IMR-90 (cell line): ENCODE measurements around the gene OR2H1. TPM values are rescaled to one million over a fixed set of nuclear protein-coding genes. Genes with fewer than 3 reads are reported as not detected.

ENCODE experiments used
- polyA plus RNA-seq, 3 experiments: library from polyadenylated mRNA; depleted of rRNA; stranded (reverse); fragments of >200 nt; gene quantifications; 2 replicates each; pipeline ENCODE4 v1.2.3, GENCODE V29; 2012; ENCODE audit warnings: low replicate concordance in 1 of 3
- total RNA-seq: library from RNA; depleted of rRNA; stranded (reverse); fragments of >200 nt; gene quantifications from 2 replicates; pipeline ENCODE4 v1.2.3, GENCODE V29; 2012; rRNA removed

The OR2H1 gene
- total and polyA plus RNA-seq, 2 of the 4 experiments (the other 2 are of a cell fraction), result not detected

Other genes starting within 250 kb of the OR2H1 start
- gene OR14J1, start 155.5 kb upstream of the OR2H1 start, total RNA-seq, result not detected in 2 replicates
- gene OR14J1, start 155.5 kb upstream of the OR2H1 start, polyA plus RNA-seq (2012; rRNA removed), result not detected in 2 replicates
- not detected in 2 replicates for gene OR5V1, start 88.3 kb upstream of the OR2H1 start, total RNA-seq
- gene OR5V1, start 88.3 kb upstream of the OR2H1 start, polyA plus RNA-seq (2012; rRNA removed), result not detected in 2 replicates
- not detected in 2 replicates for gene OR12D3, start 81.9 kb upstream of the OR2H1 start, total RNA-seq
- gene OR12D3, start 81.9 kb upstream of the OR2H1 start, polyA plus RNA-seq (2012; rRNA removed), result not detected in 2 replicates
- gene OR12D2, start 61.5 kb upstream of the OR2H1 start, total RNA-seq, result not detected in 2 replicates
- gene OR12D2, start 61.5 kb upstream of the OR2H1 start, polyA plus RNA-seq (2012; rRNA removed), result not detected in 2 replicates
- gene OR12D1, start 42.2 kb upstream of the OR2H1 start, total RNA-seq, result not detected in 2 replicates
- gene OR12D1, start 42.2 kb upstream of the OR2H1 start, polyA plus RNA-seq (2012; rRNA removed), result not detected in 2 replicates
- gene OR10C1, start 17.8 kb upstream of the OR2H1 start, total RNA-seq, result not detected in 2 replicates
- gene OR10C1, start 17.8 kb upstream of the OR2H1 start, polyA plus RNA-seq (2012; rRNA removed), result not detected in 2 replicates
- gene OR11A1, start 84 bp upstream of the OR2H1 start, total RNA-seq, result not detected in 2 replicates
- not detected in 2 replicates for gene OR11A1, start 84 bp upstream of the OR2H1 start, polyA plus RNA-seq (2012; rRNA removed)
- not detected in 2 replicates for gene MAS1L, start 30.8 kb downstream of the OR2H1 start, total RNA-seq
- gene MAS1L, start 30.8 kb downstream of the OR2H1 start, polyA plus RNA-seq (2012; rRNA removed), result not detected in 2 replicates
- gene UBD, start 102.6 kb downstream of the OR2H1 start, total RNA-seq, result not detected in 2 replicates
- gene UBD, start 102.6 kb downstream of the OR2H1 start, polyA plus RNA-seq (2012; rRNA removed), result not detected in 2 replicates
- gene OR2H2, start 128.0 kb downstream of the OR2H1 start, total RNA-seq, result not detected in 2 replicates
- gene OR2H2, start 128.0 kb downstream of the OR2H1 start, polyA plus RNA-seq (2012; rRNA removed), result not detected in 2 replicates
- 5.9 and 6.9 TPM in 2 replicates for gene GABBR1, start 176.0 kb downstream of the OR2H1 start, total RNA-seq
- 25.6 and 31.5 TPM in 2 replicates for gene GABBR1, start 176.0 kb downstream of the OR2H1 start, polyA plus RNA-seq (2012; rRNA removed)
- not detected in 2 replicates for gene MOG, start 199.9 kb downstream of the OR2H1 start, total RNA-seq
- gene MOG, start 199.9 kb downstream of the OR2H1 start, polyA plus RNA-seq (2012; rRNA removed), result not detected in 2 replicates
- gene ZFP57, start 224.0 kb downstream of the OR2H1 start, total RNA-seq, result not detected in 2 replicates
- not detected in 2 replicates for gene ZFP57, start 224.0 kb downstream of the OR2H1 start, polyA plus RNA-seq (2012; rRNA removed)